Keratinocyte (primary cell): Measurements from ENCODE around the gene PARP1. TPM values are rescaled to one million over a fixed set of nuclear protein-coding genes. Genes with fewer than 3 reads are reported as not detected.
"Not testable (repeated sequence)": the region's sequence is repeated elsewhere in the genome, so short reads cannot be mapped to it uniquely, and the experiment has no call there.

ENCODE experiments used
- DNase-seq: peaks from one replicate; pipeline ENCODE4 v3.0.0-alpha.2; 2011; ENCODE audit warnings: low read depth, missing footprints, low spot score
- FAIRE-seq: peaks from 2 replicates; lab custom pipeline; 2011; peaks lifted over from hg19 to GRCh38; lab: Jason Lieb, UNC
- H2AFZ ChIP-seq: 2 replicates; pipeline ENCODE4 v1.6.0; 2012; ENCODE audit warnings: low read length, control low read depth, inconsistent platforms; ENCODE audit not compliant: control insufficient read depth
- H3K27ac ChIP-seq: 2 replicates; pipeline ENCODE4 v1.5.1; 2011; ENCODE audit warnings: low read length; ENCODE audit not compliant: control insufficient read depth, insufficient read depth
- H3K27me3 ChIP-seq: 3 replicates; pipeline ENCODE4 v1.6.0; 2011; ENCODE audit warnings: low read length; ENCODE audit not compliant: control insufficient read depth, insufficient read depth; ENCODE audit errors: extremely low read depth
- H3K36me3 ChIP-seq, 2 experiments: 2 replicates in 1 of 2; 3 replicates in 1 of 2; pipeline ENCODE4 v1.5.1; 2011; ENCODE audit warnings: low read length in 2 of 2, mild to moderate bottlenecking in 1 of 2; ENCODE audit not compliant: control insufficient read depth in 2 of 2, insufficient read depth in 2 of 2; ENCODE audit errors: extremely low read depth in 1 of 2
- H3K4me1 ChIP-seq: 3 replicates; pipeline ENCODE4 v1.5.1; 2011; ENCODE audit warnings: low read length; ENCODE audit not compliant: control insufficient read depth, insufficient read depth; ENCODE audit errors: extremely low read depth
- H3K4me2 ChIP-seq: 3 replicates; pipeline ENCODE4 v1.6.0; 2011; ENCODE audit warnings: low read depth, low read length; ENCODE audit not compliant: control insufficient read depth, insufficient read depth; ENCODE audit errors: extremely low read depth
- H3K4me3 ChIP-seq, 3 experiments: fragments of 200-600 bp in 1 of 3; sonication (generic) in 1 of 3; 2 replicates in 2 of 3; 3 replicates in 1 of 3; pipeline ENCODE4 v1.5.1; 2011 to 2016; ENCODE audit warnings: low read length in 3 of 3, mild to moderate bottlenecking in 3 of 3, control low read depth in 2 of 3, inconsistent platforms in 1 of 3, low read depth in 1 of 3, mixed read lengths in 1 of 3, mixed run types in 1 of 3, moderate library complexity in 1 of 3; ENCODE audit not compliant: control insufficient read depth in 2 of 3, insufficient read depth in 2 of 3; ENCODE audit errors: extremely low read depth in 1 of 3
- H3K79me2 ChIP-seq: 2 replicates; pipeline ENCODE4 v1.6.0; 2012; ENCODE audit warnings: low read length; ENCODE audit not compliant: control insufficient read depth, insufficient read depth
- H3K9ac ChIP-seq: 3 replicates; pipeline ENCODE4 v1.6.0; 2011; ENCODE audit warnings: low read length; ENCODE audit not compliant: control insufficient read depth, insufficient read depth; ENCODE audit errors: extremely low read depth
- H3K9me1 ChIP-seq: 3 replicates; pipeline ENCODE4 v1.6.0; 2011; ENCODE audit warnings: low read length; ENCODE audit not compliant: control insufficient read depth, insufficient read depth; ENCODE audit errors: extremely low read depth
- H3K9me3 ChIP-seq: 2 replicates; pipeline ENCODE4 v1.5.1; 2012; ENCODE audit warnings: low read depth, low read length; ENCODE audit not compliant: control insufficient read depth
- H4K20me1 ChIP-seq: 3 replicates; pipeline ENCODE4 v1.6.0; 2011; ENCODE audit warnings: low read length; ENCODE audit not compliant: control insufficient read depth, insufficient read depth; ENCODE audit errors: extremely low read depth
- CTCF ChIP-seq, 3 experiments: IDR thresholded peaks in 1 of 3; conservative IDR thresholded peaks in 1 of 3; optimal IDR thresholded peaks in 1 of 3; 2 replicates in 2 of 3; 3 replicates in 1 of 3; pipeline versions ENCODE3 to v1.5.1; 2011; ENCODE audit warnings: low read length in 3 of 3, mild to moderate bottlenecking in 3 of 3, moderate library complexity in 2 of 3, control low read depth in 1 of 3, inconsistent platforms in 1 of 3; ENCODE audit not compliant: insufficient read depth in 2 of 3; ENCODE audit errors: extremely low read depth in 1 of 3
- EZH2 ChIP-seq: IDR thresholded peaks from one replicate; pipeline ENCODE4 v1.6.1; 2012; ENCODE audit warnings: inconsistent platforms, mild to moderate bottlenecking, low read length, moderate library complexity
- dilution Hi-C: fragments of 300-500 bp; cut with MboI; formaldehyde crosslinking; loops from one replicate; pipeline ENCODE4 v1.7.0; 2020; ENCODE audit warnings: low sequenced_read_pairs; ENCODE audit not compliant: extremely low pct_ligation_motif_present
- polyA plus RNA-seq, 5 experiments: library from polyadenylated mRNA; depleted of rRNA in 3 of 5; stranded (reverse) in 3 of 5; stranded (forward) in 1 of 5; unstranded in 1 of 5; fragments of >200 nt; gene quantifications; 1 replicate in 1 of 5; 2 replicates in 3 of 5; 3 replicates in 1 of 5; pipeline versions ENCODE4 v1.2.1 to v1.2.3, GENCODE V29; 2011 to 2012; ENCODE audit warnings: missing spikeins in 2 of 5, low read depth in 1 of 5, low replicate concordance in 1 of 5

The PARP1 gene
- polyA plus RNA-seq, 1 donor (not counting 4 experiments of a cell fraction or from before 2014, with no cell fraction given): 62.9 TPM

GRCh38 chr1:226428348-226428747 is 20.5 kb upstream of the PARP1 start:
- Histone ChIP-seq H3K4me1 (peaks cover 6% of the 10 kb centered on the region), H2AFZ (no peak overlapping the region), H3K4me2 (no peak overlapping the region), H3K36me3 (no peaks in the 10 kb centered on the region), H3K79me2 (no peaks in the 10 kb centered on the region), H3K4me3 (no peak overlapping the region), H3K9ac (no peak overlapping the region), H3K27ac (no peak overlapping the region), H4K20me1 (no peaks in the 10 kb centered on the region), H3K9me1 (no peaks in the 10 kb centered on the region), H3K9me3 (no peaks in the 10 kb centered on the region), H3K27me3 (no peaks in the 10 kb centered on the region)
- DNase-seq (no peak), FAIRE-seq (no peak)
- dilution Hi-C loops: no loop called here
- TF ChIP-seq CTCF (optimal IDR thresholded peaks at IDR 0.05 in 1 of 3, IDR thresholded peaks at IDR 0.05 in 1 of 3, conservative IDR thresholded peaks at IDR 0.05 in 1 of 3; ENCODE audit: extremely low read depth in 1 of 3, insufficient read depth in 2 of 3, low read length in 3 of 3) (no peak), EZH2 (no peak)

GRCh38 chr1:226427131-226427530 is 19.2 kb upstream of the PARP1 start:
- peaks cover 6% of the 10 kb centered on the region for H3K4me1 ChIP-seq
- DNase-seq (no peak), FAIRE-seq (no peak)
- H3K36me3 ChIP-seq: no peaks in the 10 kb centered on the region
- no peaks in the 10 kb centered on the region for H4K20me1 ChIP-seq
- no peak overlapping the region for H3K9ac ChIP-seq
- no peak overlapping the region for H3K27ac ChIP-seq
- no peak overlapping the region for H3K4me2 ChIP-seq
- dilution Hi-C loops: no loop called here
- H2AFZ ChIP-seq: no peak overlapping the region
- H3K79me2 ChIP-seq: no peaks in the 10 kb centered on the region
- H3K4me3 ChIP-seq: no peak overlapping the region
- H3K27me3 ChIP-seq: no peaks in the 10 kb centered on the region
- TF ChIP-seq CTCF (optimal IDR thresholded peaks at IDR 0.05 in 1 of 3, IDR thresholded peaks at IDR 0.05 in 1 of 3, conservative IDR thresholded peaks at IDR 0.05 in 1 of 3; ENCODE audit: extremely low read depth in 1 of 3, insufficient read depth in 2 of 3, low read length in 3 of 3) (no peak), EZH2 (no peak)
- H3K9me3 ChIP-seq: no peaks in the 10 kb centered on the region
- no peaks in the 10 kb centered on the region for H3K9me1 ChIP-seq

GRCh38 chr1:226426395-226426794 is 18.5 kb upstream of the PARP1 start:
- H3K36me3 ChIP-seq, H3K27me3 ChIP-seq, dilution Hi-C loops, FAIRE-seq, H3K27ac ChIP-seq, H3K4me3 ChIP-seq, DNase-seq, H2AFZ ChIP-seq, H4K20me1 ChIP-seq, H3K4me2 ChIP-seq, H3K4me1 ChIP-seq, H3K9me3 ChIP-seq, H3K9ac ChIP-seq, H3K9me1 ChIP-seq, H3K79me2 ChIP-seq: not testable (repeated sequence)
